Measurements from ENCODE around the gene UBALD1.

The UBALD1 gene

DNA sequence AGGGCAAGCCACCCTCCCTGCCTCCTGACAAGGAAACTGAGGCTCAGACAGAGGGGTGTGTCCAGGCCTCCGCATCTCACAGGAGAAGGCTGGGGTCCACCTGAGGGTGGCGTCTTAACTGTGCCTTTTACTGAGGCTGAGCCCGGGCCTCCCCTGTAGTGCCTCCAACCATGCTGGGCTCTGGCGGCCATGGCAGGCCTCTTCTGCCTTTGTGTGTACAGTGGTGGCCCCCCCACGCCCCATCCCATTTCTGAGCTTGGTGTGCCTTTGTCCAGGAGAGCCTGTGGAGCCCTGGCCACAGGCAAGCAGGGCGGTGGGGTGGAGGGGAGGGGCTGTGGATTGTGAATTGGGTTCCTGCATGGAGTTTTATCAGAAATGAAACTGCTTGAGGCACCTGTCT is 41.1 kb upstream of the UBALD1 start:
- Histone ChIP-seq H3K36me3 (ENCODE audit: control insufficient read depth, insufficient read depth, low read length) (no peaks in the 10 kb centered on the region), H3K9ac (no peak overlapping the region), H2AFZ (no peak overlapping the region), H3K27ac (no peak overlapping the region), H3K4me1 (no peaks in the 10 kb centered on the region), H3K79me2 (peaks cover 11% of the 10 kb centered on the region), H3K4me3 (ENCODE audit: low read depth, low read length) (no peak overlapping the region), H3K4me2 (ENCODE audit: low read length) (no peak overlapping the region), H3K27me3 (ENCODE audit: control insufficient read depth, insufficient read depth, low read length) (no peaks in the 10 kb centered on the region), H3K9me3 (ENCODE audit: control insufficient read depth, low read length) (no peaks in the 10 kb centered on the region)
- TF ChIP-seq, protein P1, sequence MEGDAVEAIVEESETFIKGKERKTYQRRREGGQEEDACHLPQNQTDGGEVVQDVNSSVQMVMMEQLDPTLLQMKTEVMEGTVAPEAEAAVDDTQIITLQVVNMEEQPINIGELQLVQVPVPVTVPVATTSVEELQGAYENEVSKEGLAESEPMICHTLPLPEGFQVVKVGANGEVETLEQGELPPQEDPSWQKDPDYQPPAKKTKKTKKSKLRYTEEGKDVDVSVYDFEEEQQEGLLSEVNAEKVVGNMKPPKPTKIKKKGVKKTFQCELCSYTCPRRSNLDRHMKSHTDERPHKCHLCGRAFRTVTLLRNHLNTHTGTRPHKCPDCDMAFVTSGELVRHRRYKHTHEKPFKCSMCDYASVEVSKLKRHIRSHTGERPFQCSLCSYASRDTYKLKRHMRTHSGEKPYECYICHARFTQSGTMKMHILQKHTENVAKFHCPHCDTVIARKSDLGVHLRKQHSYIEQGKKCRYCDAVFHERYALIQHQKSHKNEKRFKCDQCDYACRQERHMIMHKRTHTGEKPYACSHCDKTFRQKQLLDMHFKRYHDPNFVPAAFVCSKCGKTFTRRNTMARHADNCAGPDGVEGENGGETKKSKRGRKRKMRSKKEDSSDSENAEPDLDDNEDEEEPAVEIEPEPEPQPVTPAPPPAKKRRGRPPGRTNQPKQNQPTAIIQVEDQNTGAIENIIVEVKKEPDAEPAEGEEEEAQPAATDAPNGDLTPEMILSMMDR (IDR thresholded peaks at IDR 0.05), result no peak

DNA sequence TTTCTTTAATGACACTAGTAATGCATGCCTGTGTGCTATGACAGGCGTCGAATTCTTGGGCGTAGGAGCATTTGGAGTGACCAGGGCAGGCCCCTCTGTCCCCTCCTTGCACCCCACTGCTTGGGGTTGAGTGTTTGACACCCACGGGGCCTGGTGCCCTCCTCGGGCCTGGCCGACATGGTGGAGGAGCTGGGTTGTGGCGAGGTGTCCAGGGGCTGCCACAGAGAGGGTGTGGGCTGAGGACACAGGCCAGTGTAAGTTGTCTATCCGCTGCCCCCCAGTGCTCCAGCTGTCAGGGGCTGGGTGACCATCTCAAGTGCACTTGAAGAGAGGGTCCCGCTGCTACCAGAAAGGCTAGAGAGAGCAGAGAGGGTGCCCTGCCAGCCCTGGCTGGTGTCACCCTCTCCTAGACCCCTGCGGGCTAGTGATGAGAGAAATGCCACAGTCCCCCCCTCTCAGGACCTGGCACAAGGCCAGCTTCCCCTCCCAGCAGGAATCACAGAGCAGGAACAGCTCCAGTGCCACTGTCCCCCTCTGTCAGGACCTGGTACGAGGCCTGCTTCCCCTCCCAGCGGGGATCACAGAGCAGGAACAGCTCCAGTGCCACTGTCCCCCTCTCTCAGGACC is 40.4 kb upstream of the UBALD1 start:
- H3K9me3 ChIP-seq (ENCODE audit: control insufficient read depth, low read length), result no peaks in the 10 kb centered on the region
- no peak overlapping the region for H2AFZ ChIP-seq
- no peaks in the 10 kb centered on the region for H3K27me3 ChIP-seq (ENCODE audit: control insufficient read depth, insufficient read depth, low read length)
- no peak overlapping the region for H3K27ac ChIP-seq
- TF ChIP-seq, protein P1 (IDR thresholded peaks at IDR 0.05), result no peak
- H3K4me2 ChIP-seq (ENCODE audit: low read length), result no peak overlapping the region
- H3K79me2 ChIP-seq, result peaks cover 11% of the 10 kb centered on the region
- H3K36me3 ChIP-seq (ENCODE audit: control insufficient read depth, insufficient read depth, low read length), result no peaks in the 10 kb centered on the region
- no peaks in the 10 kb centered on the region for H3K4me1 ChIP-seq
- no peak overlapping the region for H3K4me3 ChIP-seq (ENCODE audit: low read depth, low read length)
- H3K9ac ChIP-seq, result no peak overlapping the region

DNA sequence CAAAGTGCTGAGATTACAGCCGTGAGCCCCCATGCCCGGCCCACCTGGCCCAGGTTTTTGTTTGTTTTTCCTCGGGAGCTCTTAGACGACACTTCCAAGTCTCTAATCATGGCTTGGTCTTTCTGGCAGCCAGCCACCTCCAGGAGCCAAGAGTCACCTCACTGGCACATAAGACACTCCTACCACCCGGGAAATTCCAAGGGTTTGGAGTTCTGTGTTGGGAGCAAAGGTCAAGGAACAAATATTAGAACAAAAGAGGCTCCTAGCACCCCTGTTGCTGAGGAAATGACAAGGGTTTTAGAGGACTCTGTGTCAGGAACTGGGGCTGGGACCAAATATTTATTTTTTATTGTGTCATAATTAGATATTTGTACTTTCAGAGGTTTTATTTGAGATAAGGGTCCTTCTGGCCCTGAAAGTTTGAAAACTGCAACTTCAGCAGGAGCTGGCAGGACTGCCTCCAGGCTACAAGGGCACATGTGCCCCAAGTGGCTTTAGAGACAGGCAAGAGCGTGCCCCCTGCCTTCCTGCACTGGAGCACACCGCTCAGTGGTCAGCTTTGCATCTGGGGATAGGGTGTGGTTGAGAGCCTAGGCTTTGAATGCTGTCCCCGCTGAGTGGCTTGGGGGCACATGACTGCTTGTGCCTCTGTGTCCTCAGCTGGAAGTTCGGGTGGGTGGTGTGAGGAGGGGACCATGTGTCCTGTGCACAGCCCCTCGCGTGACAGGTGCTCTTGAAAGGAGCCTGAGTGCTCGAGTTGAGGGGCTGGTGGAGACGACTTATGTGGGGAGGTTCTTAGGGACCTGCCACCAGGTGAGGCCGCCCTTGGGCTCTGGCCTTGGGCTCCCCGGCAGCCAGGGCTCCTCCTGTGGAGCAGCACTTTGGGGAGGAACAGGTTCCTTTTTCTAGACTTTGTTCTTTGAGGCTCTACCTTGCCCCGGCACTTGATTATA is 39.6 kb upstream of the UBALD1 start:
- Histone ChIP-seq H3K79me2 (peaks cover 11% of the 10 kb centered on the region), H3K27me3 (ENCODE audit: control insufficient read depth, insufficient read depth, low read length) (no peaks in the 10 kb centered on the region), H3K36me3 (ENCODE audit: control insufficient read depth, insufficient read depth, low read length) (no peaks in the 10 kb centered on the region), H2AFZ (no peak overlapping the region), H3K4me3 (ENCODE audit: low read depth, low read length) (no peak overlapping the region), H3K4me1 (no peaks in the 10 kb centered on the region), H3K9me3 (ENCODE audit: control insufficient read depth, low read length) (no peaks in the 10 kb centered on the region), H3K27ac (no peak overlapping the region), H3K9ac (no peak overlapping the region), H3K4me2 (ENCODE audit: low read length) (no peak overlapping the region)
- TF ChIP-seq, protein P1 (IDR thresholded peaks at IDR 0.05), result no peak

DNA sequence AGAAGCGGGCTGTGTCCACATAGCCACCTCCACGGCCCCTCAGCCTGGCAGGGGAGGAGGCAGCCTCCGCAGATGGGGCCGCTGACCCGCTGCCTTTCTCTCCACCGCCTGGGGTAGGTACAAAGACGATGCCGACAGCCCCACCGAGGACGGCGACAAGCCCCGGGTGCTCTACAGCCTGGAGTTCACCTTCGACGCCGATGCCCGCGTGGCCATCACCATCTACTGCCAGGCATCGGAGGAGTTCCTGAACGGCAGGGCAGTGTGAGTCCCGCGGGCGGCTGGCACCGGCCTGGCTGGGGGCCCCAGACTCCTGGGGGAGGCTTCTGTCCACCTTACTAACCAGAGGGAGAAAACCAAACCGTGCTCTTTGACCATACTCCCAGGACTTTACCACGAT is 37.9 kb upstream of the UBALD1 start:
- H2AFZ ChIP-seq, result no peak overlapping the region
- no peaks in the 10 kb centered on the region for H3K27me3 ChIP-seq (ENCODE audit: control insufficient read depth, insufficient read depth, low read length)
- TF ChIP-seq, protein P1 (IDR thresholded peaks at IDR 0.05), result no peak
- no peaks in the 10 kb centered on the region for H3K36me3 ChIP-seq (ENCODE audit: control insufficient read depth, insufficient read depth, low read length)
- no peak overlapping the region for H3K27ac ChIP-seq
- H3K9me3 ChIP-seq (ENCODE audit: control insufficient read depth, low read length), result no peaks in the 10 kb centered on the region
- no peak overlapping the region for H3K4me3 ChIP-seq (ENCODE audit: low read depth, low read length)
- H3K9ac ChIP-seq, result no peak overlapping the region
- no peak overlapping the region for H3K4me2 ChIP-seq (ENCODE audit: low read length)
- peaks cover 14% of the 10 kb centered on the region for H3K79me2 ChIP-seq
- no peaks in the 10 kb centered on the region for H3K4me1 ChIP-seq
